AG04449 (cell line): Measurements from ENCODE around the gene CDK14.

Experiments used
- CTCF ChIA-PET: fragments of 350-600 bp; formaldehyde crosslinking; extraction: SDS; loops from one replicate; lab custom pipeline; 2021; ENCODE audit warnings: antibody characterized with exemption; lab: Yijun Ruan, JAX
- POLR2A ChIA-PET: fragments of 400-600, 350-600 bp; formaldehyde crosslinking; extraction: SDS; loops from one replicate; lab custom pipeline; 2020; ENCODE audit warnings: antibody characterized with exemption, inconsistent platforms; lab: Yijun Ruan, JAX
- DNase-seq: peaks from one replicate; pipeline ENCODE4 v3.0.0-alpha.2; 2010; ENCODE audit warnings: low read depth, low spot score
- H3K4me3 ChIP-seq: 2 replicates; pipeline ENCODE4 v1.5.1; 2011; ENCODE audit warnings: low read depth, mild to moderate bottlenecking, control low read depth, low read length
- CTCF ChIP-seq: IDR thresholded peaks from one replicate; pipeline ENCODE4 v1.5.1; 2011; ENCODE audit warnings: mild to moderate bottlenecking, moderate library complexity, low read length, control low read depth, inconsistent platforms; ENCODE audit not compliant: insufficient read depth; ENCODE audit errors: missing control alignments

CDK14 gene

GRCh38 chr7:90972906-90973550, 376.9 kb downstream of the CDK14 start:
- CTCF ChIA-PET: interaction anchor here (1.7 kb wide), 1 partner anchor 12 kb away, joined by 5 read pairs; no protein-coding TSS in a partner anchor

GRCh38 chr7:90977056-90977455, 380.9 kb downstream of the CDK14 start:
- no peak overlapping the region for H3K4me3 ChIP-seq
- no peak for TF ChIP-seq CTCF
- DNase-seq: no peak
- POLR2A ChIA-PET: no interaction called here
- CTCF ChIA-PET: interaction anchor here (1.1 kb wide), 1 partner anchor 9 kb away, joined by 3 read pairs; no protein-coding TSS in a partner anchor

More at GRCh38 chr7:90972906-90973550, 376.9 kb downstream of the CDK14 start:
- no peak for DNase-seq
- no peak overlapping the region for H3K4me3 ChIP-seq
- POLR2A ChIA-PET: no interaction called here
- TF ChIP-seq CTCF: no peak

GRCh38 chr7:90980545-90980944, 384.4 kb downstream of the CDK14 start:
- POLR2A ChIA-PET: no interaction called here

DNA sequence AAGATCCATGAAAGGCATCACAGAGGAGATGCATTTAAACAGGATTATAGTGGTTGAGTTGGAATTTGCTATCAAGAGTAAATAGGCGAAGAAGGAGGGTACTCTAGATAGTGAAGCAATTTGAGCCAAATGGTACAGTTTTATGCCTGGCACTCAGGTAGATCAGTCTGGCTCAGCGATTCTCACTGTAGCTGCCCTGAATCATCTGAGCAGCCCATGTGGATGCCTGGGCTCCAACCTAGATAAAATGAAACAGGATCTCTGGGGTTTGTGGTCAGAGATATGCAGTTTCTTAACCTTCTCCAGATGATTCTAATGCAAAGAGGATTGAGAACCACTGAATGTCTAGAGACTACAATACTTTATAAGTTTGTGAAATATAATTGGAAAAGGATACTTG, 386.1 kb downstream of the CDK14 start:
- no peak overlapping the region for H3K4me3 ChIP-seq
- DNase-seq: no peak
- ChIA-PET POLR2A (no interaction called here), CTCF (no interaction called here)
- TF ChIP-seq CTCF: no peak

More at GRCh38 chr7:90980545-90980944, 384.4 kb downstream of the CDK14 start:
- H3K4me3 ChIP-seq: no peak overlapping the region
- no peak for DNase-seq
- no peak for TF ChIP-seq CTCF
- CTCF ChIA-PET: interaction anchor here (0.9 kb wide), 1 partner anchor 15 kb away, joined by 3 read pairs; no protein-coding TSS in a partner anchor

DNA sequence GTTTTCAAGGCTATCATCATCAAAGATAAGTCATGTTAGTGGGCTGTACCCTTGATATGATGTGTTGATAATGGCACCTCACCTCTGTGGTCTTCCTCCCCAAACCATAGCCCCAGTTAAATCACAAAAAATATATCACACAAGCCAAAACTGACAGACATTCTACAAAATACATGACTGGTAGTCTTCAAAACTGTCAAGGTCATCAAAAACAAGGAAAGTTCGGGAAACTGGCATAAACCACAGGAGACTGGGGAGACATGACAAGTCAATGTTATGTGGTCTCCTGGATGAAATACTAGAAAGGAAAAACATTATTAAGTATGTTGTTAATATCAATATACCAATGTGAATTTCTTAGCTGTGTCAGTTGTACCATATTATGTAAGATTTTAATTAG, 388.6 kb downstream of the CDK14 start:
- H3K4me3 ChIP-seq: no peak overlapping the region
- ChIA-PET POLR2A (no interaction called here), CTCF (interaction anchor here (1.0 to 1.3 kb wide), 2 partner anchors 12 to 105 kb away, joined by 4 to 5 read pairs; no protein-coding TSS in a partner anchor)
- no peak for TF ChIP-seq CTCF
- no peak for DNase-seq

DNA sequence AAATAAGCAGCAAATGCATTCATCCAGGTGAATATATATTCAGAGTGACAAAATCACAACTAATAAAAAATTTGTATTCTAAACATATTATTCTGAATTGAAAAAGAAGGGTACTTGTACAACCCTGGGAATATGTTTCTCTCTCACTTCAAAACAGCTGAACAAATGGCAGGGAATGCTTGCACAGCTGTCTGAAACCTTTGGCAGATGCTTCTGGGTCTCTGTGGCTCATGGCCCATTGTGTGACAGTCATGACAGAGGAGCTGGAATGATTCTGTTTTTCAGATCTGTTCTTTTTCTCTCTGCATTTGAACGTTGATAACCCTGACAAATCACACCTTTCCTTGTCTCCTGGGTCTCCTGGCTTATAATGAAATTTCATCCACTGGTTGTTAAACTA, 392.4 kb downstream of the CDK14 start:
- ChIA-PET POLR2A (no interaction called here), CTCF (no interaction called here)
- DNase-seq: no peak
- H3K4me3 ChIP-seq: no peak overlapping the region
- TF ChIP-seq CTCF: no peak
